Immature natural killer cell (primary cell): Measurements from ENCODE around the gene HYAL1. TPM values are rescaled to one million over a fixed set of nuclear protein-coding genes. Genes with fewer than 3 reads are reported as not detected.
"Not testable (repeated sequence)": the region's sequence is repeated elsewhere in the genome, so short reads cannot be mapped to it uniquely, and the experiment has no call there.

ENCODE experiments used
- DNase-seq, 3 donors: peaks; one replicate each; pipeline ENCODE4 v3.0.0; 2022; ENCODE audit warnings: mixed read lengths in 1 of 3
- H3K27ac Mint-ChIP-seq, 6 donors: one replicate each; pipeline ENCODE4 v1.8.0; 2020; ENCODE audit warnings: mixed read lengths in 6 of 6, mild to moderate bottlenecking in 5 of 6, inconsistent platforms in 4 of 6, moderate library complexity in 3 of 6
- H3K27me3 Mint-ChIP-seq, 3 donors: one replicate each; pipeline ENCODE4 v1.8.0; 2020 to 2021; ENCODE audit warnings: low read depth in 3 of 3, mild to moderate bottlenecking in 3 of 3, mixed read lengths in 3 of 3, moderate library complexity in 3 of 3, inconsistent platforms in 1 of 3
- H3K36me3 Mint-ChIP-seq, 3 donors: one replicate each; pipeline ENCODE4 v1.8.0; 2020; ENCODE audit warnings: mixed read lengths in 3 of 3, inconsistent platforms in 2 of 3, mild to moderate bottlenecking in 2 of 3
- H3K4me1 Mint-ChIP-seq, 2 donors: one replicate each; pipeline ENCODE4 v1.8.0; 2020; ENCODE audit warnings: inconsistent platforms in 2 of 2, mild to moderate bottlenecking in 2 of 2, mixed read lengths in 2 of 2, moderate library complexity in 1 of 2
- H3K4me3 Mint-ChIP-seq, 5 donors: one replicate each; pipeline ENCODE4 v1.8.0; 2020; ENCODE audit warnings: mild to moderate bottlenecking in 5 of 5, mixed read lengths in 5 of 5, inconsistent platforms in 3 of 5, moderate library complexity in 3 of 5
- H3K9me3 Mint-ChIP-seq, 6 donors: one replicate each; pipeline ENCODE4 v1.8.0; 2020; ENCODE audit warnings: mild to moderate bottlenecking in 6 of 6, mixed read lengths in 6 of 6, inconsistent platforms in 4 of 6, moderate library complexity in 3 of 6
- polyA plus RNA-seq, 3 donors: library from polyadenylated mRNA; unstranded; fragments of 300-500 nt; fragmentation: Illumina TruSeq; gene quantifications; one replicate each; pipeline ENCODE4 v1.2.3, GENCODE V29; 2021

The HYAL1 gene
- polyA plus RNA-seq, 3 donors from 2014 or later = 0.18 to 0.57 TPM; not detected in 1

GRCh38 chr3:50290161-50290641 is 13.2 kb downstream of the HYAL1 start:
- peak overlapping the region in 2 of 5 donors; percentile 18 to 44 for H3K4me3 Mint-ChIP-seq
- peaks cover 0 to 15% (median 0%) of the 10 kb centered on the region in 3 donors for H3K36me3 Mint-ChIP-seq
- H3K9me3 Mint-ChIP-seq = no peaks in the 10 kb centered on the region
- peaks cover 16 to 19% of the 10 kb centered on the region in 2 donors for H3K4me1 Mint-ChIP-seq
- DNase-seq = no peak
- no peak overlapping the region for H3K27ac Mint-ChIP-seq
- peaks cover 0 to 7% (median 3%) of the 10 kb centered on the region in 3 donors for H3K27me3 Mint-ChIP-seq

GRCh38 chr3:50289130-50289529 is 14.2 kb downstream of the HYAL1 start:
- Mint-ChIP-seq H3K36me3 (peaks cover 0 to 15% (median 0%) of the 10 kb centered on the region in 3 donors), H3K4me3 (no peak overlapping the region), H3K4me1 (peaks cover 16 to 19% of the 10 kb centered on the region in 2 donors), H3K27ac (no peak overlapping the region), H3K9me3 (no peaks in the 10 kb centered on the region), H3K27me3 (peaks cover 0 to 7% (median 3%) of the 10 kb centered on the region in 3 donors)
- DNase-seq = no peak

- H3K27ac Mint-ChIP-seq = no peak overlapping the region
These were observed 14.9 kb downstream of the HYAL1 start for GRCh38 chr3:50288387-50289007.

GRCh38 chr3:50287262-50287661 is 16.1 kb downstream of the HYAL1 start:
- H3K4me1 Mint-ChIP-seq = peaks cover 8 to 9% of the 10 kb centered on the region in 2 donors
- H3K4me3 Mint-ChIP-seq = no peak overlapping the region
- peaks cover 0 to 15% (median 0%) of the 10 kb centered on the region in 3 donors for H3K36me3 Mint-ChIP-seq
- peaks cover 0 to 3% (median 0%) of the 10 kb centered on the region in 3 donors for H3K27me3 Mint-ChIP-seq
- DNase-seq = no peak
- H3K9me3 Mint-ChIP-seq = no peaks in the 10 kb centered on the region
- peak overlapping the region in 1 of 6 donors; percentile 40 for H3K27ac Mint-ChIP-seq

More at GRCh38 chr3:50288387-50289007, 14.9 kb downstream of the HYAL1 start:
- Mint-ChIP-seq H3K36me3 (peaks cover 0 to 15% (median 0%) of the 10 kb centered on the region in 3 donors), H3K4me1 (peaks cover 16 to 19% of the 10 kb centered on the region in 2 donors), H3K9me3 (no peaks in the 10 kb centered on the region), H3K27me3 (peaks cover 0 to 7% (median 3%) of the 10 kb centered on the region in 3 donors), H3K4me3 (no peak overlapping the region)
- DNase-seq = no peak

- Mint-ChIP-seq H3K4me1 (peaks cover 5 to 8% of the 10 kb centered on the region in 2 donors), H3K36me3 (peaks cover 0 to 15% (median 0%) of the 10 kb centered on the region in 3 donors), H3K27me3 (peaks cover 0 to 3% (median 1%) of the 10 kb centered on the region in 3 donors), H3K9me3 (no peaks in the 10 kb centered on the region), H3K4me3 (no peak overlapping the region), H3K27ac (no peak overlapping the region)
- DNase-seq = no peak
These were observed 16.8 kb downstream of the HYAL1 start for GRCh38 chr3:50286322-50287227.

- not testable (repeated sequence) for DNase-seq, H3K27ac Mint-ChIP-seq, H3K4me3 Mint-ChIP-seq, H3K27me3 Mint-ChIP-seq, H3K4me1 Mint-ChIP-seq, H3K9me3 Mint-ChIP-seq
- H3K36me3 Mint-ChIP-seq = peaks cover 0 to 12% (median 0%) of the 10 kb centered on the region in 3 donors
These were observed 19.3 kb downstream of the HYAL1 start for GRCh38 chr3:50284121-50284520.

- Mint-ChIP-seq H3K9me3 (no peaks in the 10 kb centered on the region), H3K4me1 (peaks cover 8 to 9% of the 10 kb centered on the region in 2 donors), H3K4me3 (no peak overlapping the region), H3K36me3 (no peaks in the 10 kb centered on the region), H3K27me3 (peaks cover 7 to 16% (median 16%) of the 10 kb centered on the region in 3 donors), H3K27ac (no peak overlapping the region)
- no peak for DNase-seq
These were observed 23.9 kb downstream of the HYAL1 start for GRCh38 chr3:50279255-50280016.

- Mint-ChIP-seq H3K9me3 (no peaks in the 10 kb centered on the region), H3K4me3 (no peak within 1 kb of the TSS), H3K4me1 (peaks cover 12 to 15% of the 10 kb centered on the region in 2 donors), H3K27me3 (peaks cover 11 to 22% (median 21%) of the 10 kb centered on the region in 3 donors), H3K36me3 (no peaks in the 10 kb centered on the region), H3K27ac (no peak within 1 kb of the TSS)
- DNase-seq = no peak
These were observed 24.5 kb downstream of the HYAL1 start, which contains the start of gene LSMEM2 for GRCh38 chr3:50278880-50279224. Gene LSMEM2 (plus strand): TSS chr3:50279087. CDS start chr3:50279114, 27 bp downstream.

- Mint-ChIP-seq H3K9me3 (no peaks in the 10 kb centered on the region), H3K27ac (no peak overlapping the region), H3K4me1 (peaks cover 12 to 15% of the 10 kb centered on the region in 2 donors), H3K4me3 (no peak overlapping the region), H3K36me3 (no peaks in the 10 kb centered on the region), H3K27me3 (peaks cover 11 to 22% (median 22%) of the 10 kb centered on the region in 3 donors)
- DNase-seq = no peak
These were observed 25.1 kb downstream of the HYAL1 start for GRCh38 chr3:50278123-50278879.

- no peak overlapping the region for H3K4me3 Mint-ChIP-seq
- no peaks in the 10 kb centered on the region for H3K9me3 Mint-ChIP-seq
These were observed 26.6 kb downstream of the HYAL1 start for GRCh38 chr3:50276762-50277101.

GRCh38 chr3:50275996-50276761 is 27.2 kb downstream of the HYAL1 start:
- Mint-ChIP-seq H3K27me3 (peaks cover 16 to 26% (median 24%) of the 10 kb centered on the region in 3 donors), H3K4me3 (peak overlapping the region in 1 of 5 donors; percentile 25), H3K9me3 (no peaks in the 10 kb centered on the region), H3K27ac (no peak overlapping the region), H3K4me1 (peaks cover 21% of the 10 kb centered on the region in 2 donors), H3K36me3 (no peaks in the 10 kb centered on the region)
- DNase-seq = no peak

More at GRCh38 chr3:50276762-50277101, 26.6 kb downstream of the HYAL1 start:
- H3K36me3 Mint-ChIP-seq = no peaks in the 10 kb centered on the region
- H3K4me1 Mint-ChIP-seq = peaks cover 18 to 21% of the 10 kb centered on the region in 2 donors
- peaks cover 16 to 26% (median 24%) of the 10 kb centered on the region in 3 donors for H3K27me3 Mint-ChIP-seq
- no peak for DNase-seq
- no peak overlapping the region for H3K27ac Mint-ChIP-seq
